HG02884 (cell line): ENCODE measurements around the gene COL2A1.
"Not testable (repeated sequence)": the region's sequence is repeated elsewhere in the genome, so short reads cannot be mapped to it uniquely, and the experiment has no call there.

Experiments
- ATAC-seq: cut with Tn5 transposase; IDR thresholded peaks from one replicate; pipeline ENCODE4 v1.9.1; 2021; ENCODE audit warnings: mild to moderate bottlenecking, moderate library complexity; ENCODE audit not compliant: unreplicated experiment

COL2A1 gene

GRCh38 chr12:47978598-47978873 is 25.7 kb downstream of the COL2A1 start:
- ATAC-seq, result no peak

- ATAC-seq, result no peak
Measured at GRCh38 chr12:47977772-47978597, 26.3 kb downstream of the COL2A1 start.

GRCh38 chr12:47977046-47977771 is 27.1 kb downstream of the COL2A1 start:
- ATAC-seq, result no peak

GRCh38 chr12:47975816-47976215 is 28.5 kb downstream of the COL2A1 start:
- ATAC-seq, result no peak

GRCh38 chr12:47975036-47975620 is 29.1 kb downstream of the COL2A1 start:
- ATAC-seq, result no peak

GRCh38 chr12:47973870-47974269 is 30.4 kb downstream of the COL2A1 start:
- no peak for ATAC-seq

GRCh38 chr12:47972895-47973294 is 31.4 kb downstream of the COL2A1 start:
- ATAC-seq, result no peak

GRCh38 chr12:47970843-47971242 is 33.4 kb downstream of the COL2A1 start:
- no peak for ATAC-seq

- no peak for ATAC-seq
Measured at GRCh38 chr12:47969845-47970244, 34.4 kb downstream of the COL2A1 start.

- ATAC-seq, result no peak
Measured at GRCh38 chr12:47967461-47968321, 36.6 kb downstream of the COL2A1 start.

GRCh38 chr12:47965581-47965980 is 38.7 kb downstream of the COL2A1 start:
- no peak for ATAC-seq

GRCh38 chr12:47964106-47964728 is 40.1 kb downstream of the COL2A1 start:
- no peak for ATAC-seq

GRCh38 chr12:47963340-47964040 is 40.8 kb downstream of the COL2A1 start, which contains the start of gene TMEM106C:
TSS of gene TMEM106C (plus strand) at chr12:47963596. CDS start at chr12:47964237, 641 bp downstream.
- peak; percentile 88 for ATAC-seq

- ATAC-seq, result no peak
Measured at GRCh38 chr12:47962198-47962597, 42.1 kb downstream of the COL2A1 start.

- not testable (repeated sequence) for ATAC-seq
Measured at GRCh38 chr12:47957671-47958070, 46.6 kb downstream of the COL2A1 start.

- ATAC-seq, result no peak
Measured at GRCh38 chr12:47955059-47955458, 49.2 kb downstream of the COL2A1 start.

- ATAC-seq, result no peak
Measured at GRCh38 chr12:47954467-47955045, 49.7 kb downstream of the COL2A1 start.

- no peak for ATAC-seq
Measured at GRCh38 chr12:47954058-47954457, 50.2 kb downstream of the COL2A1 start.

GRCh38 chr12:47950856-47951468 is 53.3 kb downstream of the COL2A1 start:
- ATAC-seq, result no peak
